ENCODE data around the gene ALDH1A3. TPM values are rescaled to one million over a fixed set of nuclear protein-coding genes. Genes with fewer than 3 reads are reported as not detected.
A peak's percentile ranks its signal among the peaks of the same experiment; 100 is the strongest.

ALDH1A3 gene
- total RNA-seq, 1 experiment from 2014 or later = 14.0 TPM

DNA sequence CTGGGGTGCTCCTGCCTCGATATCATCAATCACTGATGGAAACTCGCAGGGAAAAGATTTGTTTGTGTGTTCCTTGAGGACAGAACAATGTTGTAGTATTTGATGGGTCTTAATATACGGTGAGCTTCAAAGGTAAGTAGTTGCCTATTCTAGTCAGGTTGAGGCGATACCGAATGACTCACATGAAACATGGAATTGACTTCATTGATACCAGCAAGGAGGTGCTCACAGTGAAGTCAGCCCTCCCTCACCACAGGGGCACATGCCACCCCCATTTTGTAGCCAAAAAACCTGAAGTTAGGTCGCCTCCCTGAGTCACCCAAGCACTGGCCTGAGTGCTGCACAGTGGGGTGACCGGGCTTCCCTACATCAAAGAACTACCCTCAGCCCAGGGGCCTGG is 3.7 kb upstream of the ALDH1A3 start:
- no peak for TF ChIP-seq NR1H2 (CRISPR knock-in tag; IDR thresholded peaks at IDR 0.05)
- no peak for TF ChIP-seq FOXK1 (CRISPR knock-in tag; IDR thresholded peaks at IDR 0.05)
- TF ChIP-seq NFE2L1 (CRISPR knock-in tag; IDR thresholded peaks at IDR 0.05) = no peak
- no peak for TF ChIP-seq RORB (CRISPR knock-in tag; IDR thresholded peaks at IDR 0.05)
- TF ChIP-seq SMAD4 (CRISPR knock-in tag; IDR thresholded peaks at IDR 0.05) = no peak
- TF ChIP-seq ZMAT4 (CRISPR knock-in tag; IDR thresholded peaks at IDR 0.05) = no peak
- TF ChIP-seq, protein P1, sequence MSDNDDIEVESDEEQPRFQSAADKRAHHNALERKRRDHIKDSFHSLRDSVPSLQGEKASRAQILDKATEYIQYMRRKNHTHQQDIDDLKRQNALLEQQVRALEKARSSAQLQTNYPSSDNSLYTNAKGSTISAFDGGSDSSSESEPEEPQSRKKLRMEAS (CRISPR knock-in tag; IDR thresholded peaks at IDR 0.05) = no peak
- no peak for TF ChIP-seq PRRX2 (CRISPR knock-in tag; IDR thresholded peaks at IDR 0.05)
- no peak for TF ChIP-seq ETV6 (CRISPR knock-in tag; IDR thresholded peaks at IDR 0.05)
- no peak for TF ChIP-seq NR3C1 (CRISPR knock-in tag; conservative IDR thresholded peaks at IDR 0.05; ENCODE audit: low read depth)
- TF ChIP-seq MYBL2 (CRISPR knock-in tag; IDR thresholded peaks at IDR 0.05) = no peak
- no peak for TF ChIP-seq ERG (CRISPR knock-in tag; IDR thresholded peaks at IDR 0.05)
- TF ChIP-seq KAT7 (CRISPR knock-in tag; IDR thresholded peaks at IDR 0.05; ENCODE audit: borderline replicate concordance) = no peak
- TF ChIP-seq ELF4 (CRISPR knock-in tag; IDR thresholded peaks at IDR 0.05; ENCODE audit: low read depth) = no peak
- no peak for TF ChIP-seq SOX15 (CRISPR knock-in tag; IDR thresholded peaks at IDR 0.05)
- TF ChIP-seq PREB (CRISPR knock-in tag; IDR thresholded peaks at IDR 0.05; ENCODE audit: borderline replicate concordance) = no peak
- no peak for TF ChIP-seq ZNF396 (CRISPR knock-in tag; IDR thresholded peaks at IDR 0.05; ENCODE audit: borderline replicate concordance)
- ChIA-PET CTCF (interaction anchor here (1.9 kb wide), 1 partner anchor 132 kb away, joined by 5 read pairs; no protein-coding TSS in a partner anchor), POLR2A (no interaction called here)
- H3K27me3 Mint-ChIP-seq (ENCODE audit: low read depth) = peaks cover 51% of the 10 kb centered on the region
- H3K4me3 Mint-ChIP-seq = no peak overlapping the region
- peaks cover 28% of the 10 kb centered on the region for H3K4me1 Mint-ChIP-seq
- DNase-seq (ENCODE audit: low spot score) = no peak
- ATAC-seq = no peak
- no peaks in the 10 kb centered on the region for H3K36me3 Mint-ChIP-seq
- no peak overlapping the region for H3K27ac Mint-ChIP-seq
- no peaks in the 10 kb centered on the region for H3K9me3 Mint-ChIP-seq

GRCh38 chr15:100877551-100877950 is 2.1 kb upstream of the ALDH1A3 start:
- Mint-ChIP-seq H3K4me3 (no peak overlapping the region), H3K27ac (no peak overlapping the region), H3K4me1 (peaks cover 30% of the 10 kb centered on the region), H3K27me3 (ENCODE audit: low read depth) (peaks cover 67% of the 10 kb centered on the region), H3K9me3 (no peaks in the 10 kb centered on the region), H3K36me3 (no peaks in the 10 kb centered on the region)
- ATAC-seq (no peak), DNase-seq (ENCODE audit: low spot score) (no peak)
- POLR2A ChIA-PET = no interaction called here
- CTCF ChIA-PET = interaction anchor here (0.5 to 4.7 kb wide), 8 partner anchors 9 to 626 kb away, joined by 3 to 45 read pairs (median 3); partner anchors contain the start of gene ADAMTS17
- TF ChIP-seq GABPB1 (CRISPR knock-in tag; IDR thresholded peaks at IDR 0.05) (no peak), GTF2I (CRISPR knock-in tag; conservative IDR thresholded peaks at IDR 0.05) (0 out of 2 replicates have a peak, but pooled peaks have one; percentile 44)

DNA sequence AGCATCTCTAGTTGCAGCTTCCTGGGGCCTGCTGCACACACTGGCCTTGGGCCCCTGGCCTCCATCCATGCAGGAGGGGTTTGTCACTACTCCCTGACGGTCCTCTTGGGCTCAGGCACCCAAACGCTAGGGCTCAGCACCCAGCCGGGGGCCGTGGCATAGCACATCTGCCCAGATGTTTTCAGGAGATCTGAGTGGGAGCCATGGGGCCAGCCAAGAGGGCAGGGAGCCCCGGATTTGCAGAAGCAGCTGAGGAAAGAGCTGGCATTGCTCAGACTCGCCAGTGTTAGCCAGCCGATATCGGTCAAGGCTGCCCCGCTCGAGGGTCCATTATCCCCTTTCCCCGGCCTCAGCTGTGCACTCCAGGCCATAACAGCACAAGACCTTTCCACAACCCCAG is 1.5 kb upstream of the ALDH1A3 start:
- peak overlapping the region; percentile 78 for H3K4me3 Mint-ChIP-seq
- no peaks in the 10 kb centered on the region for H3K9me3 Mint-ChIP-seq
- peaks cover 73% of the 10 kb centered on the region for H3K27me3 Mint-ChIP-seq (ENCODE audit: low read depth)
- no peak for DNase-seq (ENCODE audit: low spot score)
- no peaks in the 10 kb centered on the region for H3K36me3 Mint-ChIP-seq
- H3K27ac Mint-ChIP-seq = no peak overlapping the region
- CTCF ChIA-PET = interaction anchor here (0.5 to 4.7 kb wide), 11 partner anchors 8 to 625 kb away, joined by 3 to 45 read pairs (median 4); partner anchors contain the start of gene ADAMTS17
- no peak for ATAC-seq
- peaks cover 30% of the 10 kb centered on the region for H3K4me1 Mint-ChIP-seq
- POLR2A ChIA-PET = interaction anchor here (0.6 kb wide), 1 partner anchor 276 kb away, joined by 3 read pairs; the partner anchor contains the start of genes ASB7 and LINS1
- no peak for TF ChIP-seq NFYB (CRISPR knock-in tag; conservative IDR thresholded peaks at IDR 0.05; ENCODE audit: low read depth)
- no peak for TF ChIP-seq ZBTB21 (CRISPR knock-in tag; IDR thresholded peaks at IDR 0.05; ENCODE audit: borderline replicate concordance)
- TF ChIP-seq E2F4 (CRISPR knock-in tag; IDR thresholded peaks at IDR 0.05; ENCODE audit: borderline replicate concordance, low read depth) = no peak
- TF ChIP-seq ZNF416 (CRISPR knock-in tag; IDR thresholded peaks at IDR 0.05) = no peak
- TF ChIP-seq ZNF317 (CRISPR knock-in tag; IDR thresholded peaks at IDR 0.05; ENCODE audit: borderline replicate concordance, low read depth) = no peak
- TF ChIP-seq ZMAT4 (CRISPR knock-in tag; IDR thresholded peaks at IDR 0.05) = no peak
- TF ChIP-seq ZNF512 (CRISPR knock-in tag; IDR thresholded peaks at IDR 0.05; ENCODE audit: borderline replicate concordance) = no peak
- TF ChIP-seq, protein P2, sequence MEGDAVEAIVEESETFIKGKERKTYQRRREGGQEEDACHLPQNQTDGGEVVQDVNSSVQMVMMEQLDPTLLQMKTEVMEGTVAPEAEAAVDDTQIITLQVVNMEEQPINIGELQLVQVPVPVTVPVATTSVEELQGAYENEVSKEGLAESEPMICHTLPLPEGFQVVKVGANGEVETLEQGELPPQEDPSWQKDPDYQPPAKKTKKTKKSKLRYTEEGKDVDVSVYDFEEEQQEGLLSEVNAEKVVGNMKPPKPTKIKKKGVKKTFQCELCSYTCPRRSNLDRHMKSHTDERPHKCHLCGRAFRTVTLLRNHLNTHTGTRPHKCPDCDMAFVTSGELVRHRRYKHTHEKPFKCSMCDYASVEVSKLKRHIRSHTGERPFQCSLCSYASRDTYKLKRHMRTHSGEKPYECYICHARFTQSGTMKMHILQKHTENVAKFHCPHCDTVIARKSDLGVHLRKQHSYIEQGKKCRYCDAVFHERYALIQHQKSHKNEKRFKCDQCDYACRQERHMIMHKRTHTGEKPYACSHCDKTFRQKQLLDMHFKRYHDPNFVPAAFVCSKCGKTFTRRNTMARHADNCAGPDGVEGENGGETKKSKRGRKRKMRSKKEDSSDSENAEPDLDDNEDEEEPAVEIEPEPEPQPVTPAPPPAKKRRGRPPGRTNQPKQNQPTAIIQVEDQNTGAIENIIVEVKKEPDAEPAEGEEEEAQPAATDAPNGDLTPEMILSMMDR (IDR thresholded peaks at IDR 0.05) = no peak
- TF ChIP-seq ZNF396 (CRISPR knock-in tag; IDR thresholded peaks at IDR 0.05; ENCODE audit: borderline replicate concordance) = no peak
